Measurements from ENCODE around the gene CYCS. TPM values are rescaled to one million over a fixed set of nuclear protein-coding genes. Genes with fewer than 3 reads are reported as not detected.
"Not testable (repeated sequence)": the region's sequence is repeated elsewhere in the genome, so short reads cannot be mapped to it uniquely, and the experiment has no call there.

Gene CYCS
- total and polyA plus RNA-seq, 7 donors = 241 to 646 (median 331) TPM

DNA sequence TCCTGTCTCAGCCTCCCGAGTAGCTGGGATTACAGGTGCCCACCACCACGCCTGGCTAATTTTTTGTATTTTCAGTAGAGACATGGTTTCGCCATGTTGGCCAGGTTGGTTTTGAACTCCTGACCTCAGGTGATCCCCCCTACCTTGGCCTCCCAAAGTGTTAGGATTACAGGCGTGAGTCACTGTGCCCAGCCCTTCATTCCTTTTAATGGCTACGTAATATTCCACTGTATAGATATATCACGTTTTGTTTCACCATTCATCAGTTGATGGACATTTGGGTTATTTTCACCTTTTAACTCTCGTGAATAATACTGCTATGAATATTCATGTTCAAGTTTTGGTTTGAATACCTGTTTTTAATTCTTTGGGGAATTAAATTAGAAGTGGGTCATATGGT lies 44.6 kb upstream of the CYCS start:
- WGBS, 3 donors = 95 to 98% (median 97%) methylated on average over 7 of the region's 7 CpGs
- no peaks in the 10 kb centered on the region for H3K27me3 ChIP-seq (ENCODE audit: insufficient read depth in 3 of 3, low read length in 2 of 3)
- H3K36me3 ChIP-seq (ENCODE audit: insufficient read depth in 1 of 2, low read depth in 1 of 2) = no peaks in the 10 kb centered on the region
- H3K4me3 ChIP-seq = no peak overlapping the region
- no peak overlapping the region for H3K27ac ChIP-seq
- DNase-seq (no peak), ATAC-seq (no peak)
- intact Hi-C loops (cut with DNase I) = no loop called here
- no peaks in the 10 kb centered on the region for H3K4me1 ChIP-seq
- TF ChIP-seq, protein P1, sequence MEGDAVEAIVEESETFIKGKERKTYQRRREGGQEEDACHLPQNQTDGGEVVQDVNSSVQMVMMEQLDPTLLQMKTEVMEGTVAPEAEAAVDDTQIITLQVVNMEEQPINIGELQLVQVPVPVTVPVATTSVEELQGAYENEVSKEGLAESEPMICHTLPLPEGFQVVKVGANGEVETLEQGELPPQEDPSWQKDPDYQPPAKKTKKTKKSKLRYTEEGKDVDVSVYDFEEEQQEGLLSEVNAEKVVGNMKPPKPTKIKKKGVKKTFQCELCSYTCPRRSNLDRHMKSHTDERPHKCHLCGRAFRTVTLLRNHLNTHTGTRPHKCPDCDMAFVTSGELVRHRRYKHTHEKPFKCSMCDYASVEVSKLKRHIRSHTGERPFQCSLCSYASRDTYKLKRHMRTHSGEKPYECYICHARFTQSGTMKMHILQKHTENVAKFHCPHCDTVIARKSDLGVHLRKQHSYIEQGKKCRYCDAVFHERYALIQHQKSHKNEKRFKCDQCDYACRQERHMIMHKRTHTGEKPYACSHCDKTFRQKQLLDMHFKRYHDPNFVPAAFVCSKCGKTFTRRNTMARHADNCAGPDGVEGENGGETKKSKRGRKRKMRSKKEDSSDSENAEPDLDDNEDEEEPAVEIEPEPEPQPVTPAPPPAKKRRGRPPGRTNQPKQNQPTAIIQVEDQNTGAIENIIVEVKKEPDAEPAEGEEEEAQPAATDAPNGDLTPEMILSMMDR (IDR thresholded peaks at IDR 0.05) = no peak
- H3K9me3 ChIP-seq = no peaks in the 10 kb centered on the region

DNA sequence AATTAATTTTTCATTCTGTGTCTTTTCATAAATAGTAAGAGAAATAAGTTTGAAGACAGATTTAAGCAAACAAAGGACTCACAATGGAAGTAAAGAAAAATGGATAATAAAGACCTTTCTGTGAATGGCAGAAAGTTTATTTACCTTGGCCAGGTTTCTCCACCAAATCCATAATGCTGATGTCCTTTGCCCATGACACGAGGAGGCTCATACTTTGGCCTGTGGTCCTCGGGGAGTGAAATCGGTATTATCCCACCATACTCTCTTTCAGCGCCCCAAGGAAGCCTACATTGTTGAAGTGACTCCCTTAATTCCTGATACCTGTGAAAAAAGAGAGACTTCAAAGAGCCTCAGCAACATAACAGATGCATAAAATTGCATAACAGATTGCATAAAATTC lies 43.1 kb upstream of the CYCS start:
- ATAC-seq = no peak
- WGBS, 3 donors = 69 to 83% (median 74%) methylated on average over 4 of the region's 4 CpGs
- no peaks in the 10 kb centered on the region for H3K9me3 ChIP-seq

DNA sequence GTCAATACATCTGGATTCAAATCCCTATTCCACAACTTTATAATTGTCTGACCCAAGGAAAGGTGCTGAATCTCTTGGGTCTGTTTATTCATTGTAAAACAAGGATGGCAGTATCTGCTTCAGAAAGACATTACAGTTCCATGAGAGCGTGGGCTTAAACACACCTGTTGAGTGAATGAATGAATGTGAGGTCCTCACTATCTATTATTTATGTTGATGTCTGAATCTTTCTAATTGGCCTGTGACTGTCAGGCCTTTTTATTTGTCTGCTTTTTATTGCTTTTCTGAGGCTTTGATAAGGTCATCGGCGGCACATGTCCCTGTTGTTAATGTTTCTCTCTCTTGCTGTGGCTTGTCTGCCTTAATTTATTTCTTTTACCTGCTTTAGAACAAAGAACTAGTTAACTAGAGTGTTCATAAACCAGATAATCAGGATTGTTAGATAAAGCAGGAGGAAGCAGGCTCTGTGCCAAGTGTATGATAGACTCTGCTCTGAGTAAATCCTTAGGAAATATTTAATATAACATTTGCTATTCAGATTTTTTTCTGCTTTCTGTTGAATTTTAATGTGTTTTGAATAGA lies 42.3 kb upstream of the CYCS start:
- H3K36me3 ChIP-seq (ENCODE audit: insufficient read depth in 1 of 2, low read depth in 1 of 2) = no peaks in the 10 kb centered on the region
- no peaks in the 10 kb centered on the region for H3K4me1 ChIP-seq
- 75 to 90% (median 84%) methylated on average over 3 of the region's 3 CpGs for WGBS, 3 donors
- ATAC-seq = no peak
- H3K9me3 ChIP-seq = no peaks in the 10 kb centered on the region
- TF ChIP-seq, protein P1 (IDR thresholded peaks at IDR 0.05) = no peak
- H3K27me3 ChIP-seq (ENCODE audit: insufficient read depth in 3 of 3, low read length in 2 of 3) = no peaks in the 10 kb centered on the region
- no peak for DNase-seq
- intact Hi-C loops (cut with DNase I) = no loop called here
- no peak overlapping the region for H3K27ac ChIP-seq
- H3K4me3 ChIP-seq = no peak overlapping the region

More for the DNA sequence above, 43.1 kb upstream of the CYCS start:
- TF ChIP-seq, protein P1 (IDR thresholded peaks at IDR 0.05) = no peak
- Histone ChIP-seq H3K4me1 (no peaks in the 10 kb centered on the region), H3K36me3 (ENCODE audit: insufficient read depth in 1 of 2, low read depth in 1 of 2) (no peaks in the 10 kb centered on the region), H3K4me3 (no peak overlapping the region), H3K27me3 (ENCODE audit: insufficient read depth in 3 of 3, low read length in 2 of 3) (no peaks in the 10 kb centered on the region), H3K27ac (no peak overlapping the region)
- DNase-seq = no peak
- intact Hi-C loops (cut with DNase I) = no loop called here

DNA sequence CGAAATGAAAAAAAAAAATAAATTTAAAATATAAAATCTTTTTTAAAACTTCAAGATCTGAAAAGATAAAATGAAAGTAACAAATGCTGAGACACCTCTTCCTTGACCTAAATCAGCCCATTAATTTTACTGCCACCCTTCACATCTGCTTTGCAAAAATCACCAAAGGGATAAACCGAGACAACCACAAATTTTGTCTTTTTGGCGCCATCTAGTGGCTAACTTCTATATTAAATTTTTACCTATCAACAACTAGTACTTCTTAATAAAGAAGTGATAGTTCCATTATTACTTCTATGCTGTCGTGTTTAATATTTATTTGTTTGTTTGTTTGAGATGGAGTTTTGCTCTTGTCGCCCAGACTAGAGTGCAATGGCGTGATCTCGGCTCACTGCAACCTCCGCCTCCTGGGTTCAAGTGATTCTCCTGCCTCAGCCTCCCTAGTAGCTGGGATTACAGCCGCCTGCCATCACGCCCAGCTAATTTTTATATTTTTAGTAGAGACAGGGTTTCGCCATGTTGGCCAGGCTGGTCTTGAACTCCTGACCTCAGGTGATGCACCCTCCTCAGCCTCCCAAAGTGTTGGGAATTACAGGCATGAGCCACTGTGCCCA lies 35.0 kb upstream of the CYCS start:
- H3K9me3 ChIP-seq; DNase-seq; H3K27me3 ChIP-seq (ENCODE audit: insufficient read depth in 3 of 3, low read length in 2 of 3); intact Hi-C loops (cut with DNase I); H3K27ac ChIP-seq; H3K36me3 ChIP-seq (ENCODE audit: insufficient read depth in 1 of 2, low read depth in 1 of 2); H3K4me3 ChIP-seq; H3K4me1 ChIP-seq: not testable (repeated sequence)
- TF ChIP-seq, protein P1 (IDR thresholded peaks at IDR 0.05) = peak; percentile 65
- ATAC-seq = peak in 1 of 4 donors; percentile 49
- WGBS, 3 donors = 51 to 52% (median 52%) methylated on average over 11 of the region's 11 CpGs

DNA sequence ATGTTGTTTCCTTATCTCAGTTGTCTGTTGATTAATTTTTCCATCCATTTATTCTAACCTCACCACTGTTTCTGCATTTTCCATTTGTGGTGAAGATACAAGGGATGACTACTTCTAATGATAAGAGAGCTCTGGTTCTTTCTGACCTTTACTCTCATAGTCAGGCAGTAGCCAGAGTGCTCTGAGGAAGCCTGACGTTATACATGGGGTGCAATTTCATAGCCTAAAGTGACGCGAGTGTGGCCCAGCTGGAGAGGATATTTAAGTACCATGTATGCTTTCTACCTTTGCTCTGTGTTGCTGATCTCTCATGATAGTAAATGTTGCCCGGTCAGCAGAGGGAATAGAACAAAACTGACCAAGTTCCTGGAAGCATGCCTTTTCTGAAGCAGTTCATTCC lies 33.9 kb upstream of the CYCS start:
- DNase-seq = no peak
- intact Hi-C loops (cut with DNase I) = no loop called here
- 89 to 94% (median 91%) methylated on average over 4 of the region's 4 CpGs for WGBS, 3 donors

More for the DNA sequence above, 33.9 kb upstream of the CYCS start:
- no peak overlapping the region for H3K27ac ChIP-seq
- ATAC-seq = no peak
- H3K27me3 ChIP-seq (ENCODE audit: insufficient read depth in 3 of 3, low read length in 2 of 3) = no peaks in the 10 kb centered on the region
- H3K4me3 ChIP-seq = no peak overlapping the region
- H3K36me3 ChIP-seq (ENCODE audit: insufficient read depth in 1 of 2, low read depth in 1 of 2) = peaks cover 0 to 4% of the 10 kb centered on the region in 2 donors
- no peaks in the 10 kb centered on the region for H3K4me1 ChIP-seq
- TF ChIP-seq, protein P1 (IDR thresholded peaks at IDR 0.05) = no peak
- no peaks in the 10 kb centered on the region for H3K9me3 ChIP-seq
